Suprapubic skin (tissue), 4 donors: ENCODE data around the gene IGFBP2. TPM values are rescaled to one million over a fixed set of nuclear protein-coding genes. Genes with fewer than 3 reads are reported as not detected.

Experiments
- DNase-seq, 2 donors: peaks; one replicate each; pipeline ENCODE4 v3.0.0-alpha.2; 2019; ENCODE audit warnings: low spot score in 2 of 2
- H3K27ac ChIP-seq: fragments of 200-600 bp; sonication (generic); one replicate; pipeline ENCODE4 v1.5.1; 2019
- H3K27me3 ChIP-seq: fragments of 200-600 bp; sonication (generic); one replicate; pipeline ENCODE4 v1.5.1; 2019
- H3K36me3 ChIP-seq: fragments of 200-600 bp; sonication (generic); one replicate; pipeline ENCODE4 v1.5.1; 2019
- H3K4me1 ChIP-seq: fragments of 200-600 bp; sonication (generic); one replicate; pipeline ENCODE4 v1.5.1; 2019
- H3K4me3 ChIP-seq: fragments of 200-600 bp; sonication (generic); one replicate; pipeline ENCODE4 v1.5.1; 2019; ENCODE audit warnings: mild to moderate bottlenecking
- H3K9me3 ChIP-seq: fragments of 200-600 bp; sonication (generic); one replicate; pipeline ENCODE4 v1.5.1; 2019
- CTCF ChIP-seq, 2 donors: fragments of 200-600 bp in 1 of 2; fragments of 450-650 bp in 1 of 2; sonication (generic) in 1 of 2; IDR thresholded peaks; one replicate each; pipeline ENCODE4 v1.5.1; 2016 to 2019; ENCODE audit warnings: antibody characterized with exemption in 2 of 2, mild to moderate bottlenecking in 1 of 2, moderate library complexity in 1 of 2
- EP300 ChIP-seq: sonication (generic); formaldehyde crosslinking; IDR thresholded peaks from one replicate; pipeline ENCODE4 v1.6.1; 2017; ENCODE audit warnings: antibody characterized with exemption
- POLR2A ChIP-seq, 2 donors: fragments of 450-650 bp; IDR thresholded peaks; one replicate each; pipeline ENCODE4 v1.6.1; 2017; ENCODE audit warnings: antibody characterized with exemption in 2 of 2, mild to moderate bottlenecking in 2 of 2, moderate library complexity in 2 of 2
- POLR2AphosphoS5 ChIP-seq, 3 donors: sonication (generic); formaldehyde crosslinking; IDR thresholded peaks; one replicate each; pipeline ENCODE4 v1.6.1; 2017; ENCODE audit warnings: antibody characterized with exemption in 3 of 3
- WGBS: methylation state at CpG from one replicate; pipeline ENCODE4 v1.1.5; 2018; 5-methylcytosine and 5-hydroxymethylcytosine counted together
- total RNA-seq, 4 donors: library from RNA; depleted of rRNA; stranded (reverse); fragments of >200 nt; gene quantifications; one replicate each; pipeline ENCODE4 v1.1.0, GENCODE V29; 2016

IGFBP2 gene
- total RNA-seq, 4 donors from 2014 or later: 7.5 to 28.3 (median 18.7) TPM

- WGBS: 80% methylated on average over 12 of the region's 12 CpGs
- Histone ChIP-seq H3K9me3 (no peaks in the 10 kb centered on the region), H3K27ac (no peak overlapping the region), H3K27me3 (no peaks in the 10 kb centered on the region), H3K4me3 (no peak overlapping the region), H3K4me1 (no peaks in the 10 kb centered on the region), H3K36me3 (peaks cover 22% of the 10 kb centered on the region)
- no peak for DNase-seq
- no peak for TF ChIP-seq EP300
- no peak for TF ChIP-seq POLR2A (IDR thresholded peaks at IDR 0.05)
- TF ChIP-seq POLR2AphosphoS5 (IDR thresholded peaks at IDR 0.05): no peak
- no peak for TF ChIP-seq CTCF (IDR thresholded peaks at IDR 0.05)
Observed at GRCh38 chr2:216671791-216672343, 38.6 kb downstream of the IGFBP2 start.

- H3K27me3 ChIP-seq: no peaks in the 10 kb centered on the region
- H3K27ac ChIP-seq: no peak overlapping the region
- peaks cover 25% of the 10 kb centered on the region for H3K36me3 ChIP-seq
- no peak for DNase-seq
- WGBS: 80% methylated on average over 10 of the region's 10 CpGs
- no peak overlapping the region for H3K4me3 ChIP-seq
- TF ChIP-seq POLR2AphosphoS5 (IDR thresholded peaks at IDR 0.05): no peak
- TF ChIP-seq EP300: no peak
- no peak for TF ChIP-seq CTCF (IDR thresholded peaks at IDR 0.05)
- no peak for TF ChIP-seq POLR2A (IDR thresholded peaks at IDR 0.05)
- no peaks in the 10 kb centered on the region for H3K9me3 ChIP-seq
- H3K4me1 ChIP-seq: no peaks in the 10 kb centered on the region
Observed at GRCh38 chr2:216672466-216672865, 39.2 kb downstream of the IGFBP2 start.

- no peaks in the 10 kb centered on the region for H3K4me1 ChIP-seq
- no peak for TF ChIP-seq POLR2AphosphoS5 (IDR thresholded peaks at IDR 0.05)
- TF ChIP-seq CTCF (IDR thresholded peaks at IDR 0.05): no peak
- TF ChIP-seq EP300: no peak
- TF ChIP-seq POLR2A (IDR thresholded peaks at IDR 0.05): no peak
- H3K4me3 ChIP-seq: no peak overlapping the region
- no peaks in the 10 kb centered on the region for H3K9me3 ChIP-seq
- peak overlapping the region; percentile 1 for H3K27ac ChIP-seq
- no peaks in the 10 kb centered on the region for H3K27me3 ChIP-seq
- WGBS: 88% methylated on average over 10 of the region's 10 CpGs
- peaks cover 31% of the 10 kb centered on the region for H3K36me3 ChIP-seq
- no peak for DNase-seq
Observed at GRCh38 chr2:216673021-216673420, 39.8 kb downstream of the IGFBP2 start.

GRCh38 chr2:216673609-216674008, 40.4 kb downstream of the IGFBP2 start:
- DNase-seq: no peak
- H3K4me1 ChIP-seq: no peaks in the 10 kb centered on the region
- WGBS: 88% methylated on average over 5 of the region's 9 CpGs
- no peak overlapping the region for H3K4me3 ChIP-seq
- no peaks in the 10 kb centered on the region for H3K9me3 ChIP-seq
- peaks cover 37% of the 10 kb centered on the region for H3K36me3 ChIP-seq
- TF ChIP-seq POLR2AphosphoS5 (IDR thresholded peaks at IDR 0.05) (no peak), CTCF (IDR thresholded peaks at IDR 0.05) (no peak), POLR2A (IDR thresholded peaks at IDR 0.05) (no peak), EP300 (no peak)
- H3K27me3 ChIP-seq: no peaks in the 10 kb centered on the region
- H3K27ac ChIP-seq: no peak overlapping the region

GRCh38 chr2:216674376-216674775, 41.2 kb downstream of the IGFBP2 start:
- WGBS: 78% methylated on average over 8 of the region's 9 CpGs
- Histone ChIP-seq H3K4me1 (no peaks in the 10 kb centered on the region), H3K27ac (no peak overlapping the region), H3K9me3 (no peaks in the 10 kb centered on the region), H3K4me3 (no peak overlapping the region), H3K27me3 (no peaks in the 10 kb centered on the region), H3K36me3 (peaks cover 39% of the 10 kb centered on the region)
- no peak for DNase-seq
- TF ChIP-seq EP300 (no peak), POLR2A (IDR thresholded peaks at IDR 0.05) (no peak), POLR2AphosphoS5 (IDR thresholded peaks at IDR 0.05) (no peak), CTCF (IDR thresholded peaks at IDR 0.05) (no peak)
